ENCODE data around the gene PIGS.

PIGS gene

GRCh38 chr17:28530250-28530649, 41.1 kb downstream of the PIGS start:
- no CpG with 5 or more reads among the region's 4 CpGs for WGBS (ENCODE audit: extremely low coverage, insufficient coverage, insufficient read length)

GRCh38 chr17:28529013-28529400, 42.3 kb downstream of the PIGS start:
- Histone ChIP-seq H3K14ac (ENCODE audit: low read length) (no peak overlapping the region), H4K8ac (ENCODE audit: low read depth, low read length) (no peak overlapping the region)

More at GRCh38 chr17:28530250-28530649, 41.1 kb downstream of the PIGS start:
- H3K4me2 ChIP-seq (ENCODE audit: low read length) = no peak overlapping the region
- no peak overlapping the region for H2BK120ac ChIP-seq (ENCODE audit: insufficient read depth, low read length, poor library complexity)
- no peaks in the 10 kb centered on the region for H3K36me3 ChIP-seq (ENCODE audit: control insufficient read depth in 1 of 2, insufficient read depth in 2 of 2, low read length in 2 of 2)
- H3K27ac ChIP-seq (ENCODE audit: low read depth, low read length) = no peak overlapping the region
- H2BK5ac ChIP-seq (ENCODE audit: low read depth, low read length, poor library complexity) = no peak overlapping the region
- no peak overlapping the region for H2AFZ ChIP-seq (ENCODE audit: insufficient read depth, low read length, poor library complexity)
- H3K4ac ChIP-seq (ENCODE audit: low read depth, low read length) = no peak overlapping the region
- H2AK5ac ChIP-seq (ENCODE audit: low read length) = no peak overlapping the region
- H2BK12ac ChIP-seq (ENCODE audit: low read length) = no peak overlapping the region
- no peak overlapping the region for H4K8ac ChIP-seq (ENCODE audit: low read depth, low read length)
- no peaks in the 10 kb centered on the region for H3K79me1 ChIP-seq (ENCODE audit: low read length)
- H3K4me1 ChIP-seq (ENCODE audit: control insufficient read depth in 1 of 2, insufficient read depth in 2 of 2, low read length in 2 of 2) = peaks cover 4 to 7% of the 10 kb centered on the region in 2 experiments
- H3K27me3 ChIP-seq (ENCODE audit: insufficient read depth, low read length) = no peaks in the 10 kb centered on the region
- H3K14ac ChIP-seq (ENCODE audit: low read length) = no peak overlapping the region
- no peaks in the 10 kb centered on the region for H3K9me3 ChIP-seq (ENCODE audit: insufficient read depth, low read depth, low read length)
- H4K91ac ChIP-seq (ENCODE audit: low read depth, low read length) = no peak overlapping the region
- DNase-seq = no peak
- H3K23ac ChIP-seq (ENCODE audit: low read length) = no peak overlapping the region
- no peak overlapping the region for H3K9ac ChIP-seq (ENCODE audit: low read length)
- no peak overlapping the region for H3K4me3 ChIP-seq (ENCODE audit: low read depth, low read length)
- H4K12ac ChIP-seq (ENCODE audit: low read depth, low read length) = no peak overlapping the region
- no peak overlapping the region for H3K18ac ChIP-seq (ENCODE audit: low read length)
- no peaks in the 10 kb centered on the region for H3K79me2 ChIP-seq (ENCODE audit: control insufficient read depth, insufficient read depth, low read length, poor library complexity)

DNA sequence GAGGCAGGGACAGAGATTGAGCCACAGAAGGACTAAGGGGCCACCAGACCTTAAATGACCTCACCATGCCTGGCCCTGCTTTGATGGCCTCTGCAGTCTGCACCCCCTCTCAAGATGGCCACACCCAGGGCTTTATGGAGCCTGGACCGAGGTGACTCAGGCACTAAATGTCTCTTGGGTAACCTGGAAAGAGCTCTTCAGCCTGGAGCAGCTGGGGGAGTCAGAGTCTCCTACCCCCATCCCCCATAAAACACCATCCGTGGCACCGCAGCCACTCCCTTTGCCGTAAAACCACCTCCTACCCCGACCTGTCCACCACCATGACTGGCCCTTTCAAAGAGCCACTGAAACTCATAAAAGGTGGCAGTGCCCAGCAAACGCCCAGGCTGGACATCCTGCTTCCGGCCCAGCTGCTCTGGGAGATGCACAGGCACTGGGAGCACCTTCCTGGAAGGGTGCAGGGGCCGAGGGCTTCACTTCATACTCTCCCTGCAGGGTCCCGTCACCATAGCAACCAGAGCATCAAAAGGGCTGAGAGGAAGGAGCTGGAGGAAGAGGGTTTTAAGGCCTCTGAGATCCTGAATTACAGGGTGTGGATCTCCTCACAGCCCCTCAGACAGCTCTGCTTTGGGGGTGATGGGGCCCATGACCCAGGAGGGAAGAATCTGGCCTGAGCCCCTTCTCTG, 42.9 kb downstream of the PIGS start:
- peaks cover 9 to 11% of the 10 kb centered on the region in 2 experiments for H3K4me1 ChIP-seq (ENCODE audit: control insufficient read depth in 1 of 2, insufficient read depth in 2 of 2, low read length in 2 of 2)
- no peak overlapping the region for H4K12ac ChIP-seq (ENCODE audit: low read depth, low read length)
- H3K18ac ChIP-seq (ENCODE audit: low read length) = no peak overlapping the region
- no peak overlapping the region for H3K27ac ChIP-seq (ENCODE audit: low read depth, low read length)
- no peaks in the 10 kb centered on the region for H3K36me3 ChIP-seq (ENCODE audit: control insufficient read depth in 1 of 2, insufficient read depth in 2 of 2, low read length in 2 of 2)
- H2BK120ac ChIP-seq (ENCODE audit: insufficient read depth, low read length, poor library complexity) = no peak overlapping the region
- no peak overlapping the region for H3K9ac ChIP-seq (ENCODE audit: low read length)
- H4K91ac ChIP-seq (ENCODE audit: low read depth, low read length) = no peak overlapping the region
- H3K79me2 ChIP-seq (ENCODE audit: control insufficient read depth, insufficient read depth, low read length, poor library complexity) = no peaks in the 10 kb centered on the region
- H2AFZ ChIP-seq (ENCODE audit: insufficient read depth, low read length, poor library complexity) = no peak overlapping the region
- H3K4me3 ChIP-seq (ENCODE audit: low read depth, low read length) = no peak overlapping the region
- no peaks in the 10 kb centered on the region for H3K79me1 ChIP-seq (ENCODE audit: low read length)
- DNase-seq = no peak
- WGBS (ENCODE audit: extremely low coverage, insufficient coverage, insufficient read length) = no CpG with 5 or more reads among the region's 9 CpGs
- no peak overlapping the region for H3K4ac ChIP-seq (ENCODE audit: low read depth, low read length)
- no peak overlapping the region for H3K4me2 ChIP-seq (ENCODE audit: low read length)
- H4K8ac ChIP-seq (ENCODE audit: low read depth, low read length) = no peak overlapping the region
- no peak overlapping the region for H2BK12ac ChIP-seq (ENCODE audit: low read length)
- no peaks in the 10 kb centered on the region for H3K9me3 ChIP-seq (ENCODE audit: insufficient read depth, low read depth, low read length)
- no peak overlapping the region for H3K23ac ChIP-seq (ENCODE audit: low read length)
- H3K27me3 ChIP-seq (ENCODE audit: insufficient read depth, low read length) = no peaks in the 10 kb centered on the region
- H2BK5ac ChIP-seq (ENCODE audit: low read depth, low read length, poor library complexity) = no peak overlapping the region
- no peak overlapping the region for H3K14ac ChIP-seq (ENCODE audit: low read length)
- no peak overlapping the region for H2AK5ac ChIP-seq (ENCODE audit: low read length)

More at GRCh38 chr17:28529013-28529400, 42.3 kb downstream of the PIGS start:
- Histone ChIP-seq H3K4me2 (ENCODE audit: low read length) (no peak overlapping the region), H2BK120ac (ENCODE audit: insufficient read depth, low read length, poor library complexity) (no peak overlapping the region), H3K18ac (ENCODE audit: low read length) (no peak overlapping the region), H2BK12ac (ENCODE audit: low read length) (no peak overlapping the region), H3K79me2 (ENCODE audit: control insufficient read depth, insufficient read depth, low read length, poor library complexity) (no peaks in the 10 kb centered on the region), H2AFZ (ENCODE audit: insufficient read depth, low read length, poor library complexity) (no peak overlapping the region), H2BK5ac (ENCODE audit: low read depth, low read length, poor library complexity) (no peak overlapping the region), H3K27me3 (ENCODE audit: insufficient read depth, low read length) (no peaks in the 10 kb centered on the region), H2AK5ac (ENCODE audit: low read length) (no peak overlapping the region), H4K91ac (ENCODE audit: low read depth, low read length) (no peak overlapping the region), H3K9me3 (ENCODE audit: insufficient read depth, low read depth, low read length) (no peaks in the 10 kb centered on the region), H3K9ac (ENCODE audit: low read length) (no peak overlapping the region), H3K4me3 (ENCODE audit: low read depth, low read length) (no peak overlapping the region), H3K27ac (ENCODE audit: low read depth, low read length) (no peak overlapping the region), H3K79me1 (ENCODE audit: low read length) (no peaks in the 10 kb centered on the region), H4K12ac (ENCODE audit: low read depth, low read length) (no peak overlapping the region), H3K4ac (ENCODE audit: low read depth, low read length) (no peak overlapping the region), H3K23ac (ENCODE audit: low read length) (no peak overlapping the region), H3K36me3 (ENCODE audit: control insufficient read depth in 1 of 2, insufficient read depth in 2 of 2, low read length in 2 of 2) (no peaks in the 10 kb centered on the region), H3K4me1 (ENCODE audit: control insufficient read depth in 1 of 2, insufficient read depth in 2 of 2, low read length in 2 of 2) (peaks cover 9 to 11% of the 10 kb centered on the region in 2 experiments)
- DNase-seq = no peak
- WGBS (ENCODE audit: extremely low coverage, insufficient coverage, insufficient read length) = no CpG with 5 or more reads among the region's 3 CpGs

GRCh38 chr17:28527859-28528258, 43.5 kb downstream of the PIGS start:
- H3K36me3 ChIP-seq (ENCODE audit: control insufficient read depth in 1 of 2, insufficient read depth in 2 of 2, low read length in 2 of 2) = no peaks in the 10 kb centered on the region
- H3K9ac ChIP-seq (ENCODE audit: low read length) = no peak overlapping the region
- no peaks in the 10 kb centered on the region for H3K79me2 ChIP-seq (ENCODE audit: control insufficient read depth, insufficient read depth, low read length, poor library complexity)
- H2BK120ac ChIP-seq (ENCODE audit: insufficient read depth, low read length, poor library complexity) = no peak overlapping the region
- H2AK5ac ChIP-seq (ENCODE audit: low read length) = no peak overlapping the region
- no peak overlapping the region for H3K14ac ChIP-seq (ENCODE audit: low read length)
- no peak overlapping the region for H2BK5ac ChIP-seq (ENCODE audit: low read depth, low read length, poor library complexity)
- no peak overlapping the region for H4K91ac ChIP-seq (ENCODE audit: low read depth, low read length)
- WGBS (ENCODE audit: extremely low coverage, insufficient coverage, insufficient read length) = no CpG with 5 or more reads among the region's 2 CpGs
- no peaks in the 10 kb centered on the region for H3K9me3 ChIP-seq (ENCODE audit: insufficient read depth, low read depth, low read length)
- no peak overlapping the region for H2BK12ac ChIP-seq (ENCODE audit: low read length)
- DNase-seq = no peak
- H3K27me3 ChIP-seq (ENCODE audit: insufficient read depth, low read length) = no peaks in the 10 kb centered on the region
- no peak overlapping the region for H4K12ac ChIP-seq (ENCODE audit: low read depth, low read length)
- H3K18ac ChIP-seq (ENCODE audit: low read length) = no peak overlapping the region
- no peak overlapping the region for H3K4ac ChIP-seq (ENCODE audit: low read depth, low read length)
- no peak overlapping the region for H3K23ac ChIP-seq (ENCODE audit: low read length)
- H2AFZ ChIP-seq (ENCODE audit: insufficient read depth, low read length, poor library complexity) = no peak overlapping the region
- no peak overlapping the region for H3K4me3 ChIP-seq (ENCODE audit: low read depth, low read length)
- no peak overlapping the region for H3K27ac ChIP-seq (ENCODE audit: low read depth, low read length)
- peaks cover 9 to 11% of the 10 kb centered on the region in 2 experiments for H3K4me1 ChIP-seq (ENCODE audit: control insufficient read depth in 1 of 2, insufficient read depth in 2 of 2, low read length in 2 of 2)
- no peak overlapping the region for H4K8ac ChIP-seq (ENCODE audit: low read depth, low read length)
- no peaks in the 10 kb centered on the region for H3K79me1 ChIP-seq (ENCODE audit: low read length)
- H3K4me2 ChIP-seq (ENCODE audit: low read length) = no peak overlapping the region
